Vagina (tissue), 2 donors: Measurements from ENCODE around the gene PDE4D. TPM values are rescaled to one million over a fixed set of nuclear protein-coding genes. Genes with fewer than 3 reads are reported as not detected.

Experiments
- DNase-seq, 2 donors: peaks; one replicate each; pipeline ENCODE4 v3.0.0-alpha.2; 2017; ENCODE audit errors: extremely low spot score in 2 of 2
- H3K27ac ChIP-seq: fragments of 200-600 bp; sonication (generic); one replicate; pipeline ENCODE4 v1.5.1; 2019
- H3K27me3 ChIP-seq: fragments of 200-600 bp; sonication (generic); one replicate; pipeline ENCODE4 v1.5.1; 2019
- H3K36me3 ChIP-seq, 2 donors: fragments of 200-600 bp; sonication (generic); one replicate each; pipeline ENCODE4 v1.5.1; 2017 to 2019
- H3K4me1 ChIP-seq: fragments of 200-600 bp; sonication (generic); one replicate; pipeline ENCODE4 v1.5.1; 2019
- H3K4me3 ChIP-seq, 2 donors: fragments of 200-600 bp; sonication (generic); 1 replicate in 1 of 2; 2 replicates in 1 of 2; pipeline ENCODE4 v1.5.1; 2016 to 2019
- H3K9me3 ChIP-seq: fragments of 200-600 bp; sonication (generic); one replicate; pipeline ENCODE4 v1.5.1; 2019
- POLR2A ChIP-seq, 2 donors: fragments of 450-650 bp; IDR thresholded peaks; one replicate each; pipeline ENCODE4 v1.6.1; 2017; ENCODE audit warnings: antibody characterized with exemption in 2 of 2, mild to moderate bottlenecking in 2 of 2, moderate library complexity in 2 of 2
- POLR2AphosphoS5 ChIP-seq, 2 donors: sonication (generic); formaldehyde crosslinking; IDR thresholded peaks; one replicate each; pipeline ENCODE4 v1.9.0; 2017; ENCODE audit warnings: antibody characterized with exemption in 2 of 2, mild to moderate bottlenecking in 2 of 2, low read depth in 1 of 2; ENCODE audit not compliant: insufficient read depth in 1 of 2
- intact Hi-C: fragments of 100-400 bp; cut with DNase I; formaldehyde crosslinking; loops from one replicate; pipeline ENCODE4 v1.15.1; 2023
- total RNA-seq: library from RNA; depleted of rRNA; stranded (reverse); fragments of >200 nt; gene quantifications from one replicate; pipeline ENCODE4 v1.2.3, GENCODE V29; 2016
- TF ChIP-seq, protein P1 (sequence below), 3 experiments: fragments of 450-650 bp in 2 of 3; fragments of 200-600 bp in 1 of 3; sonication (generic) in 1 of 3; IDR thresholded peaks; one replicate each; pipeline ENCODE4 v1.5.1; 2017 to 2019; ENCODE audit warnings: antibody characterized with exemption in 3 of 3, mild to moderate bottlenecking in 2 of 3, moderate library complexity in 2 of 3

PDE4D gene
- total RNA-seq, 1 donor from 2014 or later, result 86.9 TPM

DNA sequence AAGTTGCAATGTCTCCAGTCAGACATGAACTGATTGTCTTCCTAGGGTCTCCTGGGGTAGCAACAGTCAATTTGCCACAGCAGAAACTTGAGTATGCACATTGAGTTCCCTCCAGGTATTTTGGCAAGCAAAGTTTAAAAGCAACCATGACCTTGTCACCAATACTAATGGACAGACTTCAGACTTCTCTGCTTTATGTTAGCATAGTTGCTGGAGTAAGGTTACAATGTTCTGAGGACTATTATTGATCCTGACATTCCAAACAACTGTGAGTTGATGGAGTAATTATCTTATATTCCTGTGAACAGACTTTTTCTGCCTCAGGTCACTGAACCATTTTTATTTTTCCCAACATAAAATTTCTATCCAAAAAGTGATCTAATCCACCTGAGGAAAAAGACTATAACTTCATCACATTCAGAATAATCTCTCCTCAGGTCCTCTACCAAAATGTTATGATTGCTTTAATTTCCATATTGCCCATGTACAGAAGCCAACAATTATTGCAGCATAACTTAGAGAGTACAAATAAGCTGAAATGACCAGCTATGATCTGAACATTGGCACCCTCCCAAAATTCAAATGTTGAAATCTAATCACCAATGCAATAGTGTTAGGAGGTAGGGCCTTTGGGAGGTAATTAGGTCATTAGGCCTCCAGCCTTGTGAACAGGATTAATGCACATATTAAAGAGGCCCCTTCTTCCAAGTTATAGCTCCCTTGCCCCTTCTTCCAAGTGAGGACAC, 228.3 kb downstream of the PDE4D start:
- no peaks in the 10 kb centered on the region for H3K36me3 ChIP-seq
- TF ChIP-seq POLR2A (IDR thresholded peaks at IDR 0.05) (no peak), POLR2AphosphoS5 (IDR thresholded peaks at IDR 0.05; ENCODE audit: insufficient read depth in 1 of 2, low read depth in 1 of 2) (no peak)
- TF ChIP-seq, protein P1, sequence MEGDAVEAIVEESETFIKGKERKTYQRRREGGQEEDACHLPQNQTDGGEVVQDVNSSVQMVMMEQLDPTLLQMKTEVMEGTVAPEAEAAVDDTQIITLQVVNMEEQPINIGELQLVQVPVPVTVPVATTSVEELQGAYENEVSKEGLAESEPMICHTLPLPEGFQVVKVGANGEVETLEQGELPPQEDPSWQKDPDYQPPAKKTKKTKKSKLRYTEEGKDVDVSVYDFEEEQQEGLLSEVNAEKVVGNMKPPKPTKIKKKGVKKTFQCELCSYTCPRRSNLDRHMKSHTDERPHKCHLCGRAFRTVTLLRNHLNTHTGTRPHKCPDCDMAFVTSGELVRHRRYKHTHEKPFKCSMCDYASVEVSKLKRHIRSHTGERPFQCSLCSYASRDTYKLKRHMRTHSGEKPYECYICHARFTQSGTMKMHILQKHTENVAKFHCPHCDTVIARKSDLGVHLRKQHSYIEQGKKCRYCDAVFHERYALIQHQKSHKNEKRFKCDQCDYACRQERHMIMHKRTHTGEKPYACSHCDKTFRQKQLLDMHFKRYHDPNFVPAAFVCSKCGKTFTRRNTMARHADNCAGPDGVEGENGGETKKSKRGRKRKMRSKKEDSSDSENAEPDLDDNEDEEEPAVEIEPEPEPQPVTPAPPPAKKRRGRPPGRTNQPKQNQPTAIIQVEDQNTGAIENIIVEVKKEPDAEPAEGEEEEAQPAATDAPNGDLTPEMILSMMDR (IDR thresholded peaks at IDR 0.05), result no peak
- H3K4me3 ChIP-seq, result no peak overlapping the region
- intact Hi-C loops, result no loop called here
- no peaks in the 10 kb centered on the region for H3K27me3 ChIP-seq
- H3K9me3 ChIP-seq, result no peaks in the 10 kb centered on the region
- peaks cover 6% of the 10 kb centered on the region for H3K4me1 ChIP-seq
- H3K27ac ChIP-seq, result no peak overlapping the region
- no peak for DNase-seq

DNA sequence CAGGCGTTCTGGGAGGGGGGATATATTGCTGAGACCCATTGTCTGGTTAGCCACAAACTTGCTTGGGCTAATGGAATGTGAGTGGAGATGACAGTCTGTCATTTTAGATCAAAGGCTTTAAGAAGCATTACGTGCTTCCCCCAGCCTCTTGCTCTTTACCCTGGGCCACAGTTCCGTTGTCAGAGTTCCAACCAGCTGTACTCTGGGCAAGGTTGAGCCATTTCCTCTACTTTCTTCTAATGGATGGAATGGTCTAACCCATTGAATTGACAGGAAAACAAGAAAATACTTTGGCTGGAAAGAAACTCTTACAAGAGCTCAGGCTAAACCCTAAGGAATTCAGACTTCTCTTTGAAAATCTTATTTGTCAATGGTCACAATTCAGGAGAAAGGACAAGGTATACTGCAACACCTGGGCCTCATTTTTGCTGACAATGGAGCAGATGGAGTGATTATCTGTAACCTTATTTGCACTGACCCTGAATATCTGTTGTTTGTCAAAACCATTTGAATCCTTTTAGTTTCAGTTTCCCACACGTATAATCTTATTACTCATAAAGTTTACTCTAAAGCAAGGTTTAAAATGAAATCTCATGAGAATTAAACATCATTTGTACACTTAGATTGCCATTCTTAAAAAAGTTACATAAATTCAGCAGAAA, 231.4 kb downstream of the PDE4D start:
- no peaks in the 10 kb centered on the region for H3K36me3 ChIP-seq
- H3K4me3 ChIP-seq, result no peak overlapping the region
- H3K27ac ChIP-seq, result no peak overlapping the region
- H3K27me3 ChIP-seq, result no peaks in the 10 kb centered on the region
- intact Hi-C loops, result no loop called here
- no peaks in the 10 kb centered on the region for H3K9me3 ChIP-seq
- TF ChIP-seq POLR2A (IDR thresholded peaks at IDR 0.05), result no peak
- TF ChIP-seq, protein P1 (IDR thresholded peaks at IDR 0.05), result no peak
- no peak for TF ChIP-seq POLR2AphosphoS5 (IDR thresholded peaks at IDR 0.05; ENCODE audit: insufficient read depth in 1 of 2, low read depth in 1 of 2)
- no peak for DNase-seq
- peaks cover 6% of the 10 kb centered on the region for H3K4me1 ChIP-seq

DNA sequence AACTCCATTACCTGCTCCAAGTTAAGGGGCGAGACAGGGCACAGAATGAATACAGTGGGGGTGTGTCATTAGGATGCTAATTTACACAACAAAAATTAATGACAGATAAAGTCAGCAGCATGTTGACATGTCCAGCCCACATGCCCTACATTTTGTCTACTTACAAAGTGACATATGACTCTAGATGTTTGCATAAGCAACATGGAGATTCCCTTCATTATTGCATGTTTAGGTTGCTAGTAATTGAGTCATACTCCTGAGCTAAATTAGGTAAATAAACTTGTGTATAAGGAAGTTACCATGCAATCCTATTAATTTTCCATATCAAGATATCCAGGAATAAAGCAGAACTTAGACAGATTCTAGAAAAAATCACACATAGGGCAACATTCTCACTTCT, 232.2 kb downstream of the PDE4D start:
- no peak overlapping the region for H3K4me3 ChIP-seq
- no peak for DNase-seq
- peaks cover 6% of the 10 kb centered on the region for H3K4me1 ChIP-seq
- no peak for TF ChIP-seq POLR2AphosphoS5 (IDR thresholded peaks at IDR 0.05; ENCODE audit: insufficient read depth in 1 of 2, low read depth in 1 of 2)
- TF ChIP-seq, protein P1 (IDR thresholded peaks at IDR 0.05), result no peak
- no peak for TF ChIP-seq POLR2A (IDR thresholded peaks at IDR 0.05)
- H3K9me3 ChIP-seq, result no peaks in the 10 kb centered on the region
- no peak overlapping the region for H3K27ac ChIP-seq
- no peaks in the 10 kb centered on the region for H3K36me3 ChIP-seq
- no peaks in the 10 kb centered on the region for H3K27me3 ChIP-seq
- intact Hi-C loops, result no loop called here

DNA sequence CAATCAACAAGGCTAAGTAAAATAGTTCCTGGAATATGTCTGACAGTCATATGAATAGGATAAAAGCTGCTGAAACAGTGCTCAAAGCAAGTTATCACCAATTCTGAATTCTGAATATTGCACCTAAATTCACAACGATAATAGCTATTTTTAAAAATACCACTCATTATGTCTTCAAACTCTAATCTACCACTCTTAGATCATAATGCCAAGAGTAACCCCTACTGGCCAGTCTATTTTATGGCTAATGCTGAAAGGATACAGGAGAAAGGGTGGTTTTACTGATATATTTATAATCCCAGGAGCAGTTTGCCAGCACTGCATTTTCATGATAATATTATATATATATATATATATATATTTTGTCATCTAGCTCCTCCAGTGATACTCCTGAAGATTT, 232.8 kb downstream of the PDE4D start:
- no peaks in the 10 kb centered on the region for H3K27me3 ChIP-seq
- H3K4me1 ChIP-seq, result peaks cover 6% of the 10 kb centered on the region
- no peak overlapping the region for H3K4me3 ChIP-seq
- H3K27ac ChIP-seq, result no peak overlapping the region
- TF ChIP-seq POLR2A (IDR thresholded peaks at IDR 0.05) (no peak), POLR2AphosphoS5 (IDR thresholded peaks at IDR 0.05; ENCODE audit: insufficient read depth in 1 of 2, low read depth in 1 of 2) (no peak)
- TF ChIP-seq, protein P1 (IDR thresholded peaks at IDR 0.05), result no peak
- no peaks in the 10 kb centered on the region for H3K9me3 ChIP-seq
- DNase-seq, result no peak
- intact Hi-C loops, result no loop called here
- H3K36me3 ChIP-seq, result no peaks in the 10 kb centered on the region
